GM23248 (cell line): ENCODE results near the gene POLRMT. TPM values are rescaled to one million over a fixed set of nuclear protein-coding genes. Genes with fewer than 3 reads are reported as not detected.

Source experiments
- DNase-seq: peaks from one replicate; pipeline ENCODE4 v3.0.0-alpha.2; 2015
- H2AFZ ChIP-seq: fragments of 200-600 bp; sonication (generic); 2 replicates; pipeline ENCODE4 v1.6.1; 2016; ENCODE audit warnings: antibody characterized with exemption
- H3F3A ChIP-seq: fragments of 200-600 bp; sonication (generic); 2 replicates; pipeline ENCODE4 v1.6.1; 2016; ENCODE audit warnings: mild to moderate bottlenecking, antibody characterized with exemption, mixed run types; ENCODE audit not compliant: insufficient read depth
- H3K27ac ChIP-seq: fragments of 200-600 bp; sonication (generic); 2 replicates; pipeline ENCODE4 v1.5.1; 2016; ENCODE audit warnings: mild to moderate bottlenecking
- H3K27me3 ChIP-seq: fragments of 200-600 bp; sonication (generic); replicated peaks from 2 replicates; pipeline ENCODE4 v1.6.1; 2016; ENCODE audit warnings: mild to moderate bottlenecking; ENCODE audit not compliant: insufficient read depth
- H3K36me3 ChIP-seq: fragments of 200-600 bp; sonication (generic); 2 replicates; pipeline ENCODE4 v1.6.1; 2016; ENCODE audit warnings: low read depth, mild to moderate bottlenecking
- H3K4me1 ChIP-seq: fragments of 200-600 bp; sonication (generic); 2 replicates; pipeline ENCODE4 v1.6.1; 2016; ENCODE audit warnings: mild to moderate bottlenecking; ENCODE audit not compliant: insufficient read depth
- H3K4me2 ChIP-seq: fragments of 200-600 bp; sonication (generic); one replicate; pipeline ENCODE4 v1.6.1; 2016; ENCODE audit warnings: mild to moderate bottlenecking; ENCODE audit not compliant: unreplicated experiment
- H3K4me3 ChIP-seq: fragments of 200-600 bp; sonication (generic); 2 replicates; pipeline ENCODE4 v1.5.1; 2016; ENCODE audit warnings: mild to moderate bottlenecking
- H3K79me2 ChIP-seq: fragments of 200-600 bp; sonication (generic); 2 replicates; pipeline ENCODE4 v1.6.1; 2016; ENCODE audit warnings: mild to moderate bottlenecking; ENCODE audit not compliant: insufficient read depth
- H3K9ac ChIP-seq: fragments of 200-600 bp; sonication (generic); 2 replicates; pipeline ENCODE4 v1.6.1; 2016; ENCODE audit warnings: mild to moderate bottlenecking
- H3K9me2 ChIP-seq: fragments of 200-600 bp; sonication (generic); 2 replicates; pipeline ENCODE4 v1.6.1; 2016; ENCODE audit warnings: mixed run types, mild to moderate bottlenecking, moderate library complexity; ENCODE audit not compliant: insufficient read depth
- H3K9me3 ChIP-seq: fragments of 200-600 bp; sonication (generic); one replicate; pipeline ENCODE4 v1.6.1; 2017; ENCODE audit warnings: low read depth
- H4K20me1 ChIP-seq: fragments of 200-600 bp; sonication (generic); 2 replicates; pipeline ENCODE4 v1.6.0; 2016; ENCODE audit not compliant: insufficient read depth
- EZH2 ChIP-seq: fragments of 200-600 bp; sonication (generic); IDR thresholded peaks from 2 replicates; pipeline ENCODE4 v1.6.1; 2018; ENCODE audit warnings: antibody characterized with exemption, mild to moderate bottlenecking; ENCODE audit not compliant: insufficient read depth, poor library complexity, severe bottlenecking
- EZH2phosphoT487 ChIP-seq: fragments of 200-600 bp; sonication (generic); IDR thresholded peaks from 2 replicates; pipeline ENCODE4 v1.6.1; 2018; ENCODE audit warnings: antibody characterized with exemption, moderate library complexity, mild to moderate bottlenecking, low read depth; ENCODE audit not compliant: insufficient read depth
- WGBS, 2 experiments: methylation state at CpG; one replicate each; pipeline ENCODE4 v1.1.6; 2015 to 2017; ENCODE audit warnings: low lambda C conversion rate in 2 of 2, low coverage in 1 of 2; ENCODE audit errors: missing lambda C conversion rate in 2 of 2; 5-methylcytosine and 5-hydroxymethylcytosine counted together
- in situ Hi-C: fragments of 300-500 bp; cut with MboI; formaldehyde crosslinking; loops from 2 replicates; pipeline ENCODE4 v1.15.0; 2020
- polyA plus RNA-seq: library from polyadenylated mRNA; unstranded; fragments of >200 nt; fragmentation: Nextera tagmentation; extraction: Ambion mirVana; gene quantifications from 2 replicates; pipeline ENCODE4 v1.2.1, GENCODE V29; 2016
- total RNA-seq: library from RNA; depleted of rRNA; stranded (reverse); fragments of >200 nt; shearing (Covaris generic); gene quantifications from 2 replicates; pipeline ENCODE4 v1.2.3, GENCODE V29; 2014

POLRMT gene
- total and polyA plus RNA-seq, 2 experiments from 2014 or later: 23.6 to 36.2 TPM

GRCh38 chr19:620166-620862 lies 13.0 kb downstream of the POLRMT start:
- no peak for TF ChIP-seq EZH2phosphoT487
- no peak for TF ChIP-seq EZH2
- Histone ChIP-seq H3K9me2 (no peaks in the 10 kb centered on the region), H3K9me3 (no peaks in the 10 kb centered on the region), H3K4me2 (no peak overlapping the region), H3K36me3 (no peaks in the 10 kb centered on the region), H3K4me3 (no peak overlapping the region), H4K20me1 (no peaks in the 10 kb centered on the region), H3K79me2 (no peaks in the 10 kb centered on the region), H3K27me3 (no peaks in the 10 kb centered on the region), H3K9ac (no peak overlapping the region), H3F3A (no peaks in the 10 kb centered on the region), H3K27ac (no peak overlapping the region), H2AFZ (no peak overlapping the region), H3K4me1 (no peaks in the 10 kb centered on the region)
- 92 to 98% methylated on average over 32 to 51 of the region's 51 CpGs for WGBS, 2 experiments
- in situ Hi-C loops: no loop called here
- DNase-seq: no peak

- WGBS, 2 experiments: 96% methylated on average over 35 to 41 of the region's 47 CpGs
- Histone ChIP-seq H3K27ac (no peak overlapping the region), H3K79me2 (no peaks in the 10 kb centered on the region), H4K20me1 (no peaks in the 10 kb centered on the region), H3K4me1 (no peaks in the 10 kb centered on the region), H3K36me3 (no peaks in the 10 kb centered on the region), H3K9me2 (no peaks in the 10 kb centered on the region), H3K9ac (no peak overlapping the region), H3K9me3 (no peaks in the 10 kb centered on the region), H3K27me3 (no peaks in the 10 kb centered on the region), H3K4me2 (no peak overlapping the region), H3F3A (no peaks in the 10 kb centered on the region), H3K4me3 (no peak overlapping the region), H2AFZ (no peak overlapping the region)
- DNase-seq: no peak
- TF ChIP-seq EZH2phosphoT487: no peak
- TF ChIP-seq EZH2: no peak
- in situ Hi-C loops: no loop called here
Measured at GRCh38 chr19:619286-620002, 13.9 kb downstream of the POLRMT start.

GRCh38 chr19:618674-619285 lies 14.6 kb downstream of the POLRMT start:
- no peak overlapping the region for H3K9ac ChIP-seq
- H3K9me2 ChIP-seq: no peaks in the 10 kb centered on the region
- H3K36me3 ChIP-seq: no peaks in the 10 kb centered on the region
- no peak for DNase-seq
- no peaks in the 10 kb centered on the region for H4K20me1 ChIP-seq
- WGBS, 2 experiments: 97% methylated on average over 26 to 27 of the region's 27 CpGs
- H3F3A ChIP-seq: no peaks in the 10 kb centered on the region
- H3K4me1 ChIP-seq: no peaks in the 10 kb centered on the region
- no peak overlapping the region for H3K4me2 ChIP-seq
- H3K4me3 ChIP-seq: no peak overlapping the region
- no peaks in the 10 kb centered on the region for H3K27me3 ChIP-seq
- no peaks in the 10 kb centered on the region for H3K79me2 ChIP-seq
- no peak overlapping the region for H2AFZ ChIP-seq
- TF ChIP-seq EZH2phosphoT487 (no peak), EZH2 (no peak)
- in situ Hi-C loops: no loop called here
- H3K9me3 ChIP-seq: no peaks in the 10 kb centered on the region
- H3K27ac ChIP-seq: no peak overlapping the region

- no peak overlapping the region for H3K4me3 ChIP-seq
- H3K27ac ChIP-seq: no peak overlapping the region
- in situ Hi-C loops: no loop called here
- no peak overlapping the region for H3K4me2 ChIP-seq
- no peaks in the 10 kb centered on the region for H3K79me2 ChIP-seq
- no peaks in the 10 kb centered on the region for H3K27me3 ChIP-seq
- H4K20me1 ChIP-seq: no peaks in the 10 kb centered on the region
- no peaks in the 10 kb centered on the region for H3K9me3 ChIP-seq
- H2AFZ ChIP-seq: no peak overlapping the region
- H3K36me3 ChIP-seq: no peaks in the 10 kb centered on the region
- no peaks in the 10 kb centered on the region for H3K9me2 ChIP-seq
- 99% methylated on average over 15 to 19 of the region's 19 CpGs for WGBS, 2 experiments
- no peaks in the 10 kb centered on the region for H3F3A ChIP-seq
- no peak for DNase-seq
- H3K4me1 ChIP-seq: no peaks in the 10 kb centered on the region
- no peak overlapping the region for H3K9ac ChIP-seq
- no peak for TF ChIP-seq EZH2phosphoT487
- no peak for TF ChIP-seq EZH2
Measured at GRCh38 chr19:618247-618619, 15.1 kb downstream of the POLRMT start.
